ENCODE measurements around the gene AOX1.

The AOX1 gene

GRCh38 chr2:200668478-200668877 is 82.7 kb downstream of the AOX1 start:
- DNase-seq (ENCODE audit: low read depth, low spot score): no peak
- in situ Hi-C loops (cut with HindIII; ENCODE audit: low sequenced_read_pairs): no loop called here
- H3K4me3 ChIP-seq (ENCODE audit: low read depth, low read length): no peak overlapping the region
- TF ChIP-seq, protein P1, sequence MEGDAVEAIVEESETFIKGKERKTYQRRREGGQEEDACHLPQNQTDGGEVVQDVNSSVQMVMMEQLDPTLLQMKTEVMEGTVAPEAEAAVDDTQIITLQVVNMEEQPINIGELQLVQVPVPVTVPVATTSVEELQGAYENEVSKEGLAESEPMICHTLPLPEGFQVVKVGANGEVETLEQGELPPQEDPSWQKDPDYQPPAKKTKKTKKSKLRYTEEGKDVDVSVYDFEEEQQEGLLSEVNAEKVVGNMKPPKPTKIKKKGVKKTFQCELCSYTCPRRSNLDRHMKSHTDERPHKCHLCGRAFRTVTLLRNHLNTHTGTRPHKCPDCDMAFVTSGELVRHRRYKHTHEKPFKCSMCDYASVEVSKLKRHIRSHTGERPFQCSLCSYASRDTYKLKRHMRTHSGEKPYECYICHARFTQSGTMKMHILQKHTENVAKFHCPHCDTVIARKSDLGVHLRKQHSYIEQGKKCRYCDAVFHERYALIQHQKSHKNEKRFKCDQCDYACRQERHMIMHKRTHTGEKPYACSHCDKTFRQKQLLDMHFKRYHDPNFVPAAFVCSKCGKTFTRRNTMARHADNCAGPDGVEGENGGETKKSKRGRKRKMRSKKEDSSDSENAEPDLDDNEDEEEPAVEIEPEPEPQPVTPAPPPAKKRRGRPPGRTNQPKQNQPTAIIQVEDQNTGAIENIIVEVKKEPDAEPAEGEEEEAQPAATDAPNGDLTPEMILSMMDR (IDR thresholded peaks at IDR 0.05; ENCODE audit: low read depth, low read length): no peak

- DNase-seq (ENCODE audit: low read depth, low spot score): no peak
- in situ Hi-C loops (cut with HindIII; ENCODE audit: low sequenced_read_pairs): no loop called here
- no peak overlapping the region for H3K4me3 ChIP-seq (ENCODE audit: low read depth, low read length)
- TF ChIP-seq, protein P1 (IDR thresholded peaks at IDR 0.05; ENCODE audit: low read depth, low read length): no peak
Observed at GRCh38 chr2:200669308-200669707, 83.5 kb downstream of the AOX1 start.

DNA sequence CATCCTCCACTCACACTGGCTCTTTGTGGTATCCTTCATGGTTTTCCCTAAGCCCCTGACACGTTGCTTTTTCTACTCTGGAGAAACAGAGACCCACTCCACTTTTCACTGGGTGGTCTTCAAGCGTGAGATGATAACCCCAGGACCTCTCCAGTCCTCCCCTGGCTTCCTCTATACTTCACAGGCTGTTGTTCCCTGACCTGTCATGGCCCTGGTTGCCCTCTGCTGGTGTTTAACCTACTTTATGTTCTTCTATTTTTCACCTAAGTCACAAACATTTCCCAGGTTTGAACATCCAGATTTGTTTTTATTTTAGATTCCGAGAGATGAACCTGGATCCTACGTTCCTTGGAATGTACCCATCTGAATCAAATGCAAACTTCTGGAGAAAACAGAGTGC is 84.5 kb downstream of the AOX1 start:
- no peak overlapping the region for H3K4me3 ChIP-seq (ENCODE audit: low read depth, low read length)
- in situ Hi-C loops (cut with HindIII; ENCODE audit: low sequenced_read_pairs): no loop called here
- DNase-seq (ENCODE audit: low read depth, low spot score): no peak
- TF ChIP-seq, protein P1 (IDR thresholded peaks at IDR 0.05; ENCODE audit: low read depth, low read length): no peak

- in situ Hi-C loops (cut with HindIII; ENCODE audit: low sequenced_read_pairs): no loop called here
- TF ChIP-seq, protein P1 (IDR thresholded peaks at IDR 0.05; ENCODE audit: low read depth, low read length): no peak
- H3K4me3 ChIP-seq (ENCODE audit: low read depth, low read length): no peak overlapping the region
- DNase-seq (ENCODE audit: low read depth, low spot score): no peak
Observed at GRCh38 chr2:200670751-200671150, 84.9 kb downstream of the AOX1 start.

DNA sequence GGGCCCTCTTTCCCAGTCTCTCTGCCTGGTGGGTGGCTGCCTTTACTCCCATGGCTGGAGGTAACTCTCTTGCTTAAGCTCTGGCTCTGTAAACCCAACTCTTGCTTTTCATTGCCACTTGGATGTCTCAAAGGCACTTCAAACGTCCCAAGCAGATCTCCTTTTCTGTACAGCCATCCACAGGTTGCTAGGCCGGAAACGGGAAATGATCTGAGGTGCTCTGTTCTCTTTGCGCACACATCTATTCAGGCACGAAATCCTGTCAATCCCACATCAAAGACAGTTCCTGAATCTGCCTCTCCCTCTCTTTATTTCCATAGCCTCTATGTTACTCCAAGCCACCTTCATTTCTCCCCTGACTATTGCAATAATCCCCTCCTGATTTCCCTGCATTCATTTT is 87.4 kb downstream of the AOX1 start:
- H3K4me3 ChIP-seq (ENCODE audit: low read depth, low read length): no peak overlapping the region
- TF ChIP-seq, protein P1 (IDR thresholded peaks at IDR 0.05; ENCODE audit: low read depth, low read length): no peak
- no peak for DNase-seq (ENCODE audit: low read depth, low spot score)
- in situ Hi-C loops (cut with HindIII; ENCODE audit: low sequenced_read_pairs): no loop called here

DNA sequence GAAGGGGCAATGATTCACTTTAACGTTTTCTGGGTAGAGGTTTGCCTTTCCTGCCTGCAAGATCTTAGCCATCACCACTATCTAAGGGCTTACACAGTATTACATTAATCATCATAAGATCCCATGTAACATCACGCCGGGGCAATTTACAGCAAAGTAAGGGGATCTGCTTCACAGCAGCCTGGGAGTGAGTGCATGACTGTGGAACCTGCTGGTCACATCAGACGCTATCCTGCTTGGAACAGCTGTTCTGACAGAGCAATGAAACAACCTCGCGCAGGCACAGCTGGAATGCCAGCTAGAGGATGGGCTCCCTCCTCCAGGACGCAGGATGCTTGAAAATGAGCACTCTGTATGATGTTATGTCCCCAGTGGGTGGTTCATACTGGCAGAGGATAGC is 89.0 kb downstream of the AOX1 start:
- H3K4me3 ChIP-seq (ENCODE audit: low read depth, low read length): no peak overlapping the region
- in situ Hi-C loops (cut with HindIII; ENCODE audit: low sequenced_read_pairs): no loop called here
- TF ChIP-seq, protein P1 (IDR thresholded peaks at IDR 0.05; ENCODE audit: low read depth, low read length): no peak
- DNase-seq (ENCODE audit: low read depth, low spot score): no peak

GRCh38 chr2:200677171-200677570 is 91.4 kb downstream of the AOX1 start:
- H3K4me3 ChIP-seq (ENCODE audit: low read depth, low read length): no peak overlapping the region
- in situ Hi-C loops (cut with HindIII; ENCODE audit: low sequenced_read_pairs): no loop called here
- DNase-seq (ENCODE audit: low read depth, low spot score): no peak
- TF ChIP-seq, protein P1 (IDR thresholded peaks at IDR 0.05; ENCODE audit: low read depth, low read length): no peak

All from astrocyte of the spinal cord (primary cell).